8988T (cell line): Measurements from ENCODE around the gene PDXDC1.
"Not testable (repeated sequence)": the region's sequence is repeated elsewhere in the genome, so short reads cannot be mapped to it uniquely, and the experiment has no call there.

Experiments used
- DNase-seq: peaks from one replicate; pipeline ENCODE4 v3.0.0; 2011

Gene PDXDC1

DNA sequence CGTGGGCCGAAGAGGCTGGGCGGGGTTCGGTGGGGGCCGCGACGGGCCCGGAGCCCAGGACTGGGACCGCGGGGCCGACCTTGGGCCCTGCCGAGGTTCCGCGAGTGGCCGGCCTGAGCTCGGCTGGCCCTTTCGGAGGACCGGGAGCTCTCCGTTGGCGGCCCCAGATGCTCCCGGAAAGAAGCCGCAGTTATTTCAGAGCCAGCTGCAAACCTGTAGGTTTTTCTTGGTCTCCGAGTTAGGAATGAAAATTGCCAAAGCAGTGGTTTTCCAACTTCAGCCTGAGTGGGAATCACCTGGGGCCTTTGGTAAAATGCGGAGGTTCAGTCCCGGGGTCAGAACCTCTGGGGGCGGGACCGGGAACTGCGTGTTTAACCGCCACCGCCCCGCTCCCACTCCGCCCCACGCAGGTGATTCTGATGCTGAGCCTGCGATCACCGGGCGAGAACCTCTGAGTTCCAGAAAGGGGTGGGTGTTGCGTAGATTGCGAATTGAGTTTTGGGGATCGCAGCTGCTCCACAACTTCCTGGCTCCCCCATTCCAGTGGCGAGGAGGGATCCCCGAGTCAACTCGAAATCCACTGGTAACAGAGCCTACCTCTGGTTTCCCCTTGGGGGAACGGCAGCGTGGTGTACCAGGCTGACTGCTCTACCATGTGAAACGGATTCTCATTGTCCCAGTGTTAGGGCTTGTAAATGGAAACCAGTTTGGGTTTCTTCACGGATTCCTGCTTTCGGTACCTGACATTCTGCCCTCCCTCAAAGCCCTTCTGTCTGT, 780 bp downstream of the PDXDC1 start:
- not testable (repeated sequence) for DNase-seq

DNA sequence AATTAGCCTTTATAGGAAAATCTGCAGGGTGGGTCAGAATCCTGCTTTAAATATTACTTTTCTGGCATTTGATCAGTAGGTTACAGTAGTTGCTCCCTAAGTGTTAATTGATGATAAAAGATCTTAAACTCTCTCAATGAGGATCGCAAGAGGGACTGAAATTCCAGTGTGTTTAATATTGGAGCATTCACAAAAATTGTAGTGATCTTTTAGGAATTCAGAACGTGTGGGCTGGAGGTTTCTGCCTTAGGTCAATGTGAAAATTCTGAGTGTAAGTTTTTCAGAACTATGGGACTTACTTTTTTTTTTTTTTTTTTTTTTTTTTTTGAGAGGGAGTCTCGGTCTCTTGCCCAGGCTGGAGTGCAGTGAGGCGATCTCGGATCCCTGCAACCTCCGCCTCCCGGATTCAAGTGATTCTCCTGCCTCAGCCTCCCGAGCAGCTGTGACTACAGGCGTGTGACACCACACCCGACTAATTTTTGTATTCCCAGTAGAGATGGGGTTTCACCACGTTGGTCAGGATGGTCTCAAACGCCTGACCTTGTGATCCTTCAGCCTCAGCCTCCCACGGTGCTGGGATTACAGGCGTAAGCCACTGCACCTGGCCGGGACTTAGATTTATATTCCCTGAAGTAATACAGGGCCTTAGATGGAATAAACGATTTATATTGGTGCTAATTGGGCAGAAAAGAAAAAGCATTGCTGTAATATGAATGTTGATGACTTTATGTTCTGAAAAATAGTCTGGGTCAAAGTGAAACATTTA, 2.3 kb downstream of the PDXDC1 start:
- not testable (repeated sequence) for DNase-seq

- DNase-seq: not testable (repeated sequence)
These were observed 3.5 kb downstream of the PDXDC1 start for GRCh38 chr16:14978281-14978680.

DNA sequence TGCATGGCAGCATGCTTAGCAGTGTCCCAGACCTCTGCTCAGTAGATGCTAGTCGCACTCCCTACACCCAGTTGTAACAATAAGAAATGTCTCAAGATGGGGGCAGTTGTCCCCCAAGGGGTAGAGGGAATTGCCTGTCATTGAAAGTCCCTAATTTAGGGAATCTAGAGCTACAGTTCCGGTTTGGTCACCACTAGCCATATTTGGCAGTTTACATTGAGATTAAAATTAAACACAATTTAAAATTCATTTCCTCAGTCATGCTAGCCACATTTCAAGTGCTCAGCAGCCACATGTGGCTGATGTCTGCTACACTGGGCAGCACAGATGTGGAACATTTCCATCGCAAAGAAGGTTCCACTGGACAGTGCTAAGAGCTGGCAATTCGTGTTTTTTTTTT, 4.1 kb downstream of the PDXDC1 start:
- DNase-seq: not testable (repeated sequence)

- not testable (repeated sequence) for DNase-seq
These were observed 6.4 kb downstream of the PDXDC1 start for GRCh38 chr16:14981234-14981633.

GRCh38 chr16:14982521-14982920, 7.7 kb downstream of the PDXDC1 start:
- not testable (repeated sequence) for DNase-seq

DNA sequence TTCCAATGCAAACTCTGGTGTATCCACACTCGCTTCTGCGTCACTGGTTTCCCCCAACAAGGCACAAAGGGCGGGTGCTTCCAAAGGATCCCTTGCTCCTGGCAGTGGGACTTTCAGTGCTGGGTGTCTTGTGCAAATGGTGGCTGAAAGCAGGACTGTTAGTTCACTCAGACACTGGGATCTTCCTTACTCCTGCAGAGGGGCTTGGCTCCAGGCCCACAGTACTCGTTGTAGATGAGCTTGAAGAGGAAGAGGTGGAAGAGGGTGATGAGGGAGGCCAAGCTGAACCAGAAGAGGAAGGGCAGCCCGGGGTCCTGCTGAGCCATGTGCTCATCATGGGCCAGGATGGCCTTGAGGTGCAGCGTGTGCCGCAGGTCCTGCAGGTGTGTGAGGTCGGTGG, 13.3 kb downstream of the PDXDC1 start:
- DNase-seq: not testable (repeated sequence)

- not testable (repeated sequence) for DNase-seq
These were observed 13.9 kb downstream of the PDXDC1 start for GRCh38 chr16:14988661-14989191.

DNA sequence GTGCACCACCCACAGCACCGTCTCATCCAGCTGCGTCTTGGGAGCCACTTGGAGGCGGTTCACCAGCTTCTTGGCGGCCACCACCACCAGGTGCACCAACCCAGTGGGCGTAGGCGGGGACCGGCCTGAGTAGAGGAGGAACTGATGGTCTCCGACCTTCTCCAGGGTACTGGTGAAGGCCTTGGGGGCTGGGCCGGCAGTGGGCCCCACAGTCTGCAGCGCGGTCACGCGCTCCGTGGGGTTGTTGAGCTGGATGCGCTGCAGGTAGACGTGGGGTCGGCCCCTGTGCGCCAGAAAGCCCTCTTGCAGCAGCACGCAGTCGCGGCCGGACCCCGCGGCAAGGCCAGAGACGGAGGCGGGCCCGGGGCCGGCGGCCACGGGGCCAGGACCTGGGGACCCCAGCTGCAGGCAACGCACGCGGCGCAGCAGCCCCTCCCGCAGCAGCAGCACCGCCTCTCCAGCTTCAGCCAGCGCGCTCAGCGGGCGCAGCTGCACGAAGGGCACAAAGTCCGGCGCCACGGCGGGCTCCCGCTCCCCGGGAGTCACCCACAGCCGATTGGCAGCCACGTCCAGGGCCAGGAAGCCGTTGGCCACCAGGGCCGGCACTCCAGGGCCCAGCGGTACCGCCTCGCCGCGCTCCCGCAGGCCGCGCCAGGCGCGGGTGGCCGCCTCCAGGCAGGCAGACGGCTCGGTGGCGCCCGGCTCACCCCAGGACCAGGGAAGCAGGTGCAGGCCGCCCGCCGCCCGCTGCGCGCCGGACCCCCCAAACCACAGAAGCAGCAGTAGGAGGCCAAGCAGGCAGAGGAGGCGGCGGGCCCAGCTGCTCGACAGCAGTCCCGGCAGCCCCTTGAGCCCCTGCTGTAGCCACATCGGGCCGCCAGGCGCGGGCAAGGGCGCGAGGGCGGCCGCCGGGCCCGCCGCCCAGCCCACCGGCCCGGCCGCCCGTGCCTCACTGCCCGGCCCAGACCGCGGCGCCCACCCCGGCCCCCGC, 14.8 kb downstream of the PDXDC1 start:
- not testable (repeated sequence) for DNase-seq

- not testable (repeated sequence) for DNase-seq
These were observed 18.7 kb downstream of the PDXDC1 start for GRCh38 chr16:14993277-14994151.

GRCh38 chr16:14996702-14997101, 21.9 kb downstream of the PDXDC1 start:
- DNase-seq: not testable (repeated sequence)

- not testable (repeated sequence) for DNase-seq
These were observed 23.5 kb downstream of the PDXDC1 start for GRCh38 chr16:14998300-14998699.

- not testable (repeated sequence) for DNase-seq
These were observed 25.0 kb downstream of the PDXDC1 start for GRCh38 chr16:14999845-15000244.

GRCh38 chr16:15002448-15002847, 27.6 kb downstream of the PDXDC1 start:
- not testable (repeated sequence) for DNase-seq

DNA sequence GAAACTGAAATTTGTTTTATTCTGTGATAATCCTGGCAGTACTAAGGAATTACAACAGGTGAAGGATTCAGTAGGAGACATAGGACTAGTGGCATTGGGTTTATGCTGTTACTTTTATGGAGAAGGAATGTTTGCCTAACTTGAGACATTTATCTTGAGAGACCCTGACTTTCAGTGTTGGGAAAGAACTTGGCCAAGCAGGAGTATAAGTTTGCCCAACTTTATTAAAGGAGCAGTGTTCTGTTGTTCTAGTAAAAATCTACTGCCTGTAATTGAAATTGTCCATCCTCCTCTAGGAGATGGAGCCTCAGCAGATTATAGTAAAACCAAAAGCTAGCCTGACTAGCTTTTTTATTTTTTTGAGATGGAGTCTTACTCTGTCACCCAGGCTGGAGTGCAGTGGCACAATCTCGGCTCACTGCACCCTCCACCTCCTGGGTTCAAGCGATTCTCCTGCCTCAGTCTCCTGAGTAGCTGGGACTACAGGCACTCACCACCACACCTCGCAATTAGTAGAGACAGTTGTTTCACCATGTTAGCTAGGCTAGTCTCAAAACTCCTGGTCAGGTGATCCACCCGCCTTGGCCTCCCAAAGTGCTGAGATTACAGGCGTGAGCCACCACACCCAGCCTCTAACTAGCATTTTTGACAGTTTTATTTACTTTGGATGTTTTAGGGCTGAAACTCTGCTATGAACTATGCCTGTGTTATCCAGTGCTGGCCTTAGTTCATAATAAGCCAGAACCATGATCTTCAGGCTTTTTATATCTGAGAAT, 30.7 kb downstream of the PDXDC1 start:
- DNase-seq: not testable (repeated sequence)

GRCh38 chr16:15008647-15009046, 33.8 kb downstream of the PDXDC1 start:
- not testable (repeated sequence) for DNase-seq

GRCh38 chr16:15012941-15013340, 38.1 kb downstream of the PDXDC1 start:
- not testable (repeated sequence) for DNase-seq

- DNase-seq: not testable (repeated sequence)
These were observed 40.8 kb downstream of the PDXDC1 start for GRCh38 chr16:15015671-15016070.

DNA sequence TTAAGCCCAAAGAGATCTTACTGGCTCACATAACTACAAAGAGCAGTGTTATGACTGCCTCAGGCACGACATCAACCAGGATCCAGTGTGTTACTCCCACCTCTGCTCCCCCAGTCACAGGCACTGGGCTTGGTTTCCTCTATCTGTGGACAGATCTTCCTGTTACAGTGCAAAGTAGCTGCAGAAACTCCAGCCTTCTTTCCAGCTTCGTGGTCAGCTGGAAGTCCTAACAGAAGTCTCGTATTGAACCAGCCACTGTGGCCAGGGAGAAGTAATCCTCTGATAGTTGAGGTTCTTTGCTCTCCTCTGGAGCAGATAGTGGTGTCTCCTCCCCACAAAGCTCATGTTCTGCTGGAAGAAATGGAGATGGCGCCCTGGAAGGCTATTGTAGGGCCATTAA, 41.5 kb downstream of the PDXDC1 start:
- DNase-seq: not testable (repeated sequence)

GRCh38 chr16:15016951-15017580, 42.2 kb downstream of the PDXDC1 start:
- not testable (repeated sequence) for DNase-seq
